Right renal cortex interstitium (tissue), 3 donors: Measurements from ENCODE around the gene FILIP1L. TPM values are rescaled to one million over a fixed set of nuclear protein-coding genes. Genes with fewer than 3 reads are reported as not detected.

Experiments
- DNase-seq, 3 donors: peaks; one replicate each; pipeline ENCODE4 v3.0.0-alpha.2; 2013; ENCODE audit warnings: low read depth in 3 of 3, low spot score in 2 of 3
- polyA plus RNA-seq, 3 donors: library from polyadenylated mRNA; unstranded; fragments of 120-200 nt; gene quantifications; one replicate each; pipeline ENCODE4 v1.2.1, GENCODE V29; 2013; ENCODE audit not compliant: insufficient read length in 3 of 3

Gene FILIP1L
- polyA plus RNA-seq, 3 donors = 20.4 to 22.5 (median 21.5) TPM

- no peak for DNase-seq
Measured at GRCh38 chr3:99877031-99877579, 237.2 kb downstream of the FILIP1L start.

- peak in 2 of 3 donors; percentile 66 to 77 for DNase-seq
Measured at GRCh38 chr3:99875929-99876841, 238.1 kb downstream of the FILIP1L start.

- DNase-seq = no peak
Measured at GRCh38 chr3:99875581-99875928, 238.7 kb downstream of the FILIP1L start.

- DNase-seq = no peak
Measured at GRCh38 chr3:99874237-99875002, 239.9 kb downstream of the FILIP1L start.

- no peak for DNase-seq
Measured at GRCh38 chr3:99873269-99874102, 240.8 kb downstream of the FILIP1L start.

GRCh38 chr3:99872923-99873254 lies 241.4 kb downstream of the FILIP1L start:
- no peak for DNase-seq

- no peak for DNase-seq
Measured at GRCh38 chr3:99871231-99872045, 242.9 kb downstream of the FILIP1L start.

GRCh38 chr3:99870712-99871111 lies 243.6 kb downstream of the FILIP1L start:
- DNase-seq = no peak

GRCh38 chr3:99869621-99870020 lies 244.7 kb downstream of the FILIP1L start:
- no peak for DNase-seq

GRCh38 chr3:99868311-99868646 lies 246.0 kb downstream of the FILIP1L start:
- no peak for DNase-seq

GRCh38 chr3:99867594-99868310 lies 246.5 kb downstream of the FILIP1L start:
- no peak for DNase-seq

GRCh38 chr3:99866261-99866761 lies 248.0 kb downstream of the FILIP1L start:
- DNase-seq = no peak

- no peak for DNase-seq
Measured at GRCh38 chr3:99865321-99865720, 249.0 kb downstream of the FILIP1L start.

GRCh38 chr3:99864289-99864688 lies 250.0 kb downstream of the FILIP1L start:
- DNase-seq = no peak

GRCh38 chr3:99863588-99863987 lies 250.7 kb downstream of the FILIP1L start:
- DNase-seq = no peak

GRCh38 chr3:99863002-99863401 lies 251.3 kb downstream of the FILIP1L start:
- DNase-seq = no peak

GRCh38 chr3:99862208-99862607 lies 252.1 kb downstream of the FILIP1L start:
- DNase-seq = no peak

- DNase-seq = no peak
Measured at GRCh38 chr3:99861216-99861615, 253.1 kb downstream of the FILIP1L start.

- DNase-seq = no peak
Measured at GRCh38 chr3:99859825-99860224, 254.5 kb downstream of the FILIP1L start.
